Effector memory CD4-positive, alpha-beta T cell (primary cell): ENCODE data around the gene ABHD16B.

Source experiments
- DNase-seq, 3 donors: peaks; one replicate each; pipeline ENCODE4 v3.0.0-alpha.2; 2020
- H3K27ac ChIP-seq: 2 replicates; pipeline ENCODE4 v1.7.0; 2013; ENCODE audit warnings: mild to moderate bottlenecking, low read length, moderate library complexity; ENCODE audit not compliant: insufficient read depth, poor library complexity, severe bottlenecking
- H3K27me3 ChIP-seq: replicated peaks from 2 replicates; pipeline ENCODE4 v1.7.0; 2013; ENCODE audit warnings: mild to moderate bottlenecking, low read length; ENCODE audit not compliant: insufficient read depth, control insufficient read depth, poor library complexity, severe bottlenecking
- H3K36me3 ChIP-seq: 2 replicates; pipeline ENCODE4 v1.7.0; 2013; ENCODE audit warnings: mild to moderate bottlenecking, low read length, moderate library complexity; ENCODE audit not compliant: control insufficient read depth, insufficient read depth
- H3K4me1 ChIP-seq: 2 replicates; pipeline ENCODE4 v1.7.0; 2013; ENCODE audit warnings: low read length, mild to moderate bottlenecking; ENCODE audit not compliant: control insufficient read depth, insufficient read depth, poor library complexity, severe bottlenecking
- H3K4me3 ChIP-seq: 2 replicates; pipeline ENCODE4 v1.7.0; 2013; ENCODE audit warnings: low read length, low read depth, mild to moderate bottlenecking; ENCODE audit not compliant: insufficient read depth, poor library complexity, severe bottlenecking
- H3K9me3 ChIP-seq: 2 replicates; pipeline ENCODE4 v1.7.0; 2013; ENCODE audit warnings: mild to moderate bottlenecking, low read length, moderate library complexity; ENCODE audit not compliant: control insufficient read depth

ABHD16B gene

DNA sequence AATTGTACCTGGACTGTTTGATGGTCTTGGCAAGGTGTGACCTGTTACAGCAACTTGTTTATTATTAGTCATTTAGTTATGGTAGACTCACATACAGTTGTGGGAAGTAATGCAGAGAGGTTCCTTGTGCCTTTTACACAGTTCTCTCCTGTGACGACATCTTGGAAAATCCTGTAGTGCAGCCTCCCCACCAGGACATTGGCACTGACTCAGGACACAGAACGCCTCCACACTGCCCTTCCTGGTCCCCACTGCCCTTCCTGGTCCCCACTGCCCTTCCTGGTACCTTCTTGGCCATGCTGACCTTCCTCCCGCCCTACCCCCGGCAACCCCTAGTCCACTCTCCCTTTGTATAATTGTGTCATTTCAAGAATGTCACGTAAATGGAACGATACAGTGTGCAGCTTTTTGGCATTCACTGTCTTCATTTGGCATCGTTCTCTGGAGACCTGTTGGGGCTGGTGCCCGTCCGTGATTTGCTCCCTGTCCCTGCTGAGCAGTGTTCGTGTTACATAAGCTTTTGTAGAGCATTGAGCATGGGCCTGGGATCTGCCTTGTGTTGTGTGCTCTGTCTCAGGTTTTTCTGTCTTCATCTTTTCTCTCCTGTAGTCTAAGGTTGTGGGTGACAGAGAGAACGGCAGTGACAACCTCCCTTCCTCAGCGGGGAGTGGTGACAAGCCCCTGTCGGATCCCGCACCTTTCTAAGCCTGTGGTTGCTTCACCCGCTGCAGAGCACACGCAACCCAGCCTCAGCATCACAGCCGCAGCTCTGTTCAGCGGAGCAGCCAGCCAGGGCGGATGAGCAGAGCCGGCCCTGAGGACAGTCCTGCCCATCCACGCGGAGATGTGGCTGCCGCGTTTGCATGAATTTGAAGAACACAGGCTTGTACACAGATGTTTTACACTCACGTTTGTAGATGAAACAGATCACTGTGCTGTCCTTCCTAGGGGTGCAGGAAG, 28.2 kb downstream of the ABHD16B start:
- Histone ChIP-seq H3K36me3 (peaks cover 42% of the 10 kb centered on the region), H3K27ac (no peak overlapping the region), H3K27me3 (no peaks in the 10 kb centered on the region), H3K9me3 (no peaks in the 10 kb centered on the region), H3K4me1 (no peaks in the 10 kb centered on the region), H3K4me3 (no peak overlapping the region)
- DNase-seq: no peak

DNA sequence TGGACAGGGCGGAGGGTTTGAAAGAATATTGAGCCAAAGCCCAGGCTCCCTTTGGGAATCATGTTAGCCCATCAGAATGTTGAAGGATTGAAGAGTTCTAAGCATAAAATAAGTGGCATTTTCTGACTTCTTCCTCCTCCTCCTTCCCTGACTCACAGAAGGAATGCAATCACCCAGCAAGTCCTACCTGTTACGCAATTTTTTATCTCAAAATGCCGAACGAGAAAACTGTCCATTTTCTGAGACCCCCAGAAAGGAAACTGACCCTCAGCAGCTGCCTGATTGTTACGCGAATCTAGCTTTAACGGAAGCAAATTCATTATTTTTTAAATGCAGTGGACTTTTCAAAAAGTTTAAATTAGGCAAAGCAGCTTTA, 28.9 kb downstream of the ABHD16B start:
- H3K4me1 ChIP-seq: no peaks in the 10 kb centered on the region
- no peak overlapping the region for H3K27ac ChIP-seq
- peaks cover 36% of the 10 kb centered on the region for H3K36me3 ChIP-seq
- no peaks in the 10 kb centered on the region for H3K9me3 ChIP-seq
- H3K27me3 ChIP-seq: no peaks in the 10 kb centered on the region
- no peak overlapping the region for H3K4me3 ChIP-seq
- DNase-seq: no peak

DNA sequence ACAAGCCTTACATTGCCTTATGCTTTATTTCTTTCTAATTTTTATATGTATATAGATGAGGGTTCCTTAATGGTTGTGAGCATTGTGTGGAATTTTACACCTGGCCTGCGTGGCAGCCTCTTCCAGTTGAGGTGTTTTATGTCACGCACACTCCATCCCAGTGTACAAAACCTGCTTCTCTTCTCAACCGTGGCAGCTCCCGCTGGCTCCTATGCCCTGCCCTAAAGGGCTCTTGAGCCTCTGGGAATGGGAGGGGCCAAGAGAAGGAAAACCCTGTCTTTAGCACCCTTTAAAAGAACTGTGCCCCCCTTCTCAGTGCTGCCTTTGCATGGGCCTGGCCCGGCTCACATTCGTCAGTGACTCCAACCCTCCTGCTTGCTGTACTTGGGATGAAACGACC, 29.3 kb downstream of the ABHD16B start:
- Histone ChIP-seq H3K27me3 (no peaks in the 10 kb centered on the region), H3K4me1 (no peaks in the 10 kb centered on the region), H3K36me3 (peaks cover 32% of the 10 kb centered on the region), H3K27ac (no peak overlapping the region), H3K9me3 (no peaks in the 10 kb centered on the region), H3K4me3 (no peak overlapping the region)
- no peak for DNase-seq

DNA sequence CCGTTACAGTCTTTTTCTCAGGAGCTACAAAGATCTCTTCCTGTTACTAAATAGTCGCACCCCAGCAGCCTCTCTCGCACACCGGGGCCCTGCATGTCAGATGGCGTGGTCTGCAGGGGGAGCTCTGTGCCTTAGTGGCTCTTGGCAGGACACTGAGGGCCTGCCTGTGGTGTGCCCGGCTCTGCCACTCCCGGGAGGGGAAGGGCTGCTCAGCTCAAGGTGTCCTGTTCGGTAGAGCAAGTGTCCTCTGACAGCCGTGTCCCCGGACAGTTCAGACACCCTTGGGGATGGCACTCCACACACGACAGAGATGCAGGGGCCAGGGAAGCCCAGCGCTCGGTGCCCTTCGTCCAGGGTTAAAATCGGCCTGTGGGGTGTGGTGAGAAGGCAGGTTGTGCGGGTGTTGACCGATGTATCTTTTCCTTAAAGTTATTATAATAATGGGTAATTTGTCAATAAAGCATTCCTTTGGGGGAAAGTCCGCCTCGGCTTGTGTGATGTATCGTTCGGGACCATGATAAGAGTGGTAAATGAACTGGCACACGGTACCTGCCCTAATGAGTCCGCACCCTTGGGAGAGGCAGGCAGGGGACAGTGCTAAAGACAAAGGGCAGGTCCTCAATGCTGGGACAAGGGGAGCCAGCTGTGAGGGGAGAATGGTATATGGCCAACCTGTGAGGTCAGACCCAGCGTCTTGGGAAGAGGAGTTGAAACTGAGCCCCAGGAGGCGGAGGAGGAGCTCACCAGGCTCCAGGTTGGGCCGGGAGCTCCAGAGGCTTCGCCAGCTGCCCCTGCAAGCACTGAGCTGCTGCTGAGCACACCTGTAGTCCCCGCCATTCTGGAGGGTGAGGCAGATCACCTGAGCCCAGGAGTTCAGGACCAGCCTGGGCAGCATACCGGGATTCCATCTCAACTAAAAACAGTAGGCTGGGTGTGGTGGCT, 30.0 kb downstream of the ABHD16B start:
- H3K9me3 ChIP-seq: no peaks in the 10 kb centered on the region
- H3K4me3 ChIP-seq: no peak overlapping the region
- no peak for DNase-seq
- H3K36me3 ChIP-seq: peaks cover 32% of the 10 kb centered on the region
- H3K4me1 ChIP-seq: peaks cover 2% of the 10 kb centered on the region
- H3K27ac ChIP-seq: no peak overlapping the region
- H3K27me3 ChIP-seq: no peaks in the 10 kb centered on the region

DNA sequence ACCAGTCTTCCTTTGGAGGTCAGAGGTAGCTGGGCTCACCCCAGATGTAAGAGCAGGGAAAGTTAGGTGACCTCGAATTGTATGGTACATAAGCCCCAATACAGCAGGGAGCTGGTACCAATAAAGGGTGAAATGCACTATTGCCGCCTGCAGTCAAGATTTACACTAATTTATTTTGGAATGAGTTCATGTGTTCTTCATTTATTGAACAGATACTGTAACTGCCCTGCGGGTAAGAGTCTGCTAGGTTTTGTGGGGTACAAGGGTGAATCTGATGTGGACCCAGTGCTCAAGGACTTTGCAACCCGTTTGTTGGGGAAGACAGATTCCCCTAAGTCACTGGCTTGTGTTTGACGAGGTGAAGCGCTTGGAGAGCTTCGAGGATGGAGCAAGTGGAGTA, 31.1 kb downstream of the ABHD16B start:
- H3K36me3 ChIP-seq: peaks cover 26% of the 10 kb centered on the region
- H3K4me1 ChIP-seq: peaks cover 11% of the 10 kb centered on the region
- no peak for DNase-seq

DNA sequence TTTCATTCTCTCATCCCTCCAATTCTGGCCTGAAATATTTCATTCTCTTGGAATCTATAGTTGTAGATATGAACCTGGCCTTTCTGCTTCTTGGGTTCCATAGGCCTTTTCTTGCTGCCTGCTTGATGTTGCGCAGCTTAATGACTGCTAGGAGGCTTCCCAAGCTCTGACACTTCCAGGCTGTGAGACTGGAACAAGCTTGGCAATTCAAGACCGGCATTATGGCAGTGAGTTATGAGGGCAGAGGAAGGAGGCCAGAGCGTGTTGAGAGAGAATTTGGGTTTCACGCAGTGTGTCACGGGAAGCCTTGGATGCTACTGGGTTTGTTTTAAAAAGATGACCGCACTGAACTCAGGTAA, 32.7 kb downstream of the ABHD16B start:
- no peaks in the 10 kb centered on the region for H3K9me3 ChIP-seq
- H3K27me3 ChIP-seq: no peaks in the 10 kb centered on the region
- peaks cover 21% of the 10 kb centered on the region for H3K4me1 ChIP-seq
- H3K27ac ChIP-seq: no peak overlapping the region
- peaks cover 18% of the 10 kb centered on the region for H3K36me3 ChIP-seq
- H3K4me3 ChIP-seq: no peak overlapping the region
- no peak for DNase-seq

More for the DNA sequence above, 31.1 kb downstream of the ABHD16B start:
- no peaks in the 10 kb centered on the region for H3K9me3 ChIP-seq
- no peaks in the 10 kb centered on the region for H3K27me3 ChIP-seq
- H3K27ac ChIP-seq: no peak overlapping the region
- H3K4me3 ChIP-seq: no peak overlapping the region

DNA sequence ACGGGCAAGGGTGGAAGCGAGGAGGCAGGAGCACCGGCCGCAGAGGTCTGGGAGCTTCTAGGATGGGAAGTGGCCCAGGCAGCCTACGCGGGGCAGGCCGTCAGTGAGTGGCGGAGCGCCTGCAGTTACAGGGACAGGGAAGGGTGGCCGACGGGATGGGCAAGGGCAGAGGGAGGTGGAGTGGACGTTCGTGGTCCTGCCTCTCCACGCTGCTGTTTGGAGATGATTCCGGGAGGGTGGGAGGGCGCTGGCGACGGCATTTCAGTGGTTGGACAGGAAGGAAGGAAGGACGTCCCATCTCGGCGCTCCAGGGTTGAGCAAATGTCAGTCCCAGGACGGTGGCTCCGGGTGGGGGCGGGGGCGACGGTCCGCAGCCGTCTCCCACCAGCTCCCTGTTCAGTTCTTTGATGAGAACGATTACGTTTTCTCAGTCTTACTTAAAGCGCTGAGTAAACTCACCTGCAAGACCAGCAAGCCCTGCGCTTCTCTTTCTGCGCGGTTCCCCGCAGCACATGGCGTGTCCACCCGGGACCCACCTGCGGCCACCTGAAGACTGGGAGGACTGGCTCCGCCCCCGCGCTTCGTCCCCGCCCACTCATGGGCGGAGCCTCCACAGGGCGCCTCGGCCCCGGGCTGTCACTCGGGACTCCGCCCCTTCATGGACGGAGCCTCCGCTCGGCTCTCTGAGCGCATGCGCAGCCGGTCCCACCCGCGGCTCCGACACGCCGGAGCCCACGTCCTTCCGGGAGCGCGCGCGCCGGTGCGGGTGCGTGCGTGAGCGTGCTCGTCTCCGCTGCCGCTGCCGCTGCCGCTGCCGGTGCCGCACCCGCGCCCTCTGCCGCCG, 33.3 kb downstream of the ABHD16B start, which contains the start of gene DNAJC5:
Gene DNAJC5 (plus strand): TSS at position 769 of the 844 bp plus-strand sequence. CDS start 33,220 bp downstream, outside the sequence.
- DNase-seq: peak; percentile 94 to 97 (median 96)
- Histone ChIP-seq H3K36me3 (peaks cover 13% of the 10 kb centered on the region), H3K9me3 (no peaks in the 10 kb centered on the region), H3K27me3 (no peaks in the 10 kb centered on the region), H3K4me3 (peak within 1 kb of the TSS; percentile 53), H3K27ac (peak within 1 kb of the TSS; percentile 82), H3K4me1 (peaks cover 23% of the 10 kb centered on the region)

DNA sequence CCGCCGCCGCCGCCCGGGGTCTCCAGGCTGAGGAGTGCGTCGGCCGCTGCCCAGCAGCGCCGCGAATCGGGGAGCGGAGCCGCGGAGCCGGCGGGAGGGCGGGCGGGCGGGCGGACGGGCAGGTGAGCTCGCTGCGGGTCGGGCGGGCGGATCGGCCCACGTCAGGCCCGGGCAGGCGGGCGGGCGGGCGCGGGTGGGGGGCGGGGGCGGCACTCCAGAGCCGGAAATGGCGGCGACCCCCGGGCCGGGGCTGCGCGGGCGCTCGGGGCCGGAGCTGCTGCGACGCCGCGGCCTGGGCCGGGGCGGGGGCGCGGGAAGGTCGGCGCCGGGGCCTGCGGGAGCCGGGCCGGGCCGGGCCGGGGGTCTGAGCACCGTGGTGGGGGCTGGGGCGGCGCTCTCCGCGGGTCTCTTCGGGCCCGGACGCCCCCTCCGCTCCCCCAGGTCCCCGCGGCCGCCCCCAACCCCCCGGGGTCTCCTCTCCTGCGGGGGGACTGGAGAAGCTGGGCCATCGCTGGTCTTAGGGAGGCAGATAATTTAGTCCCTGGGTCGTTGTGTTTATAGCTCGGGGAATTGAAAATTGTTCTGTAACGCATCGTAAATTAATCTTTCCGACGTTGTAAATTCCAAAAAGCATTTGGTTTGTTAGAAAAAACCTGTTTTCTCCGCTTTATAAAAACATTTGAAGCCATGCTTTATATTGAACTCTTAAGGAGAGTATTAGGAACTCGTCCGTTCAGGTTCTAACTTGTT, 34.1 kb downstream of the ABHD16B start:
- Histone ChIP-seq H3K9me3 (no peaks in the 10 kb centered on the region), H3K4me3 (peak overlapping the region; percentile 53), H3K27ac (peak overlapping the region; percentile 82), H3K36me3 (peaks cover 6% of the 10 kb centered on the region), H3K27me3 (no peaks in the 10 kb centered on the region), H3K4me1 (peaks cover 23% of the 10 kb centered on the region)
- DNase-seq: no peak

DNA sequence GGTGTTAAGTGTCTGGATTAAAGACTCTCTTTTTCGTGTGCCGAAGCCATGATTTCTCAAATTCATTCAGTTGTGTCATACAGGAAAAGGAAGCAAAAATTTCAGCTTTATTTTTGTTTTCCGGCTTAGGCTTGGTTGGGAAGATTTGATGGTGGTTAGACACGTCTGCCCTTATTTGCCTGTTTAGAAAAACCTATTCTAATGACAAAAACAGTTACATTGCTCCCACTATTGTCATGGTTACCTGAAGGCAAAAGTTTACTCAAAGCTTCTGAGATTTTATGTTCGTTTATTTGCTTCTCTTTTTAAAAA, 34.6 kb downstream of the ABHD16B start:
- Histone ChIP-seq H3K27me3 (no peaks in the 10 kb centered on the region), H3K4me3 (peak overlapping the region; percentile 53), H3K27ac (peak overlapping the region; percentile 82), H3K4me1 (peaks cover 23% of the 10 kb centered on the region), H3K36me3 (peaks cover 3% of the 10 kb centered on the region), H3K9me3 (no peaks in the 10 kb centered on the region)
- no peak for DNase-seq
